GM19193 (cell line): ENCODE data around the gene NACA2.

Experiments used
- POLR2A ChIP-seq: IDR thresholded peaks from 4 replicates; pipeline ENCODE4 v1.6.1; 2011; ENCODE audit not compliant: insufficient read depth, insufficient read length; ENCODE audit errors: extremely low read depth

Gene NACA2

DNA sequence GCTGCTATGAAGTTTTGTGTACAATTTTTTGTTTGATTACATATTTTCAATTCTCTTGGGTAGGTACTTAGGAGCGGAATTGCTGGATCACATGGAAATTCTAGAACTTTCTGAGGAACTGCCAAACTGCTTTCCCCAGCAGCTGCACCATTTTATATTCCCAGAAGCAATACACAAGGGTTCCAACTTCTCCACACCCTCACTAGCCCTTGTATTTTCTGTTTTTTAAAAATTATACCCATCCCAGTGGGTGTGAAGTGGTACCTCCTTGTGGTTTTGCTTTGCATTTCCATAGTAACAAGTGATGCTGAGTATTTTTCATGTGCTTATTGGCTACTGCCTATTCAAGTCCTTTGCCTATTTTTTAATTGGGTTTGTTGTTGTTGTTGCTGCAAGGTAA lies 20.9 kb downstream of the NACA2 start:
- TF ChIP-seq POLR2A = no peak

DNA sequence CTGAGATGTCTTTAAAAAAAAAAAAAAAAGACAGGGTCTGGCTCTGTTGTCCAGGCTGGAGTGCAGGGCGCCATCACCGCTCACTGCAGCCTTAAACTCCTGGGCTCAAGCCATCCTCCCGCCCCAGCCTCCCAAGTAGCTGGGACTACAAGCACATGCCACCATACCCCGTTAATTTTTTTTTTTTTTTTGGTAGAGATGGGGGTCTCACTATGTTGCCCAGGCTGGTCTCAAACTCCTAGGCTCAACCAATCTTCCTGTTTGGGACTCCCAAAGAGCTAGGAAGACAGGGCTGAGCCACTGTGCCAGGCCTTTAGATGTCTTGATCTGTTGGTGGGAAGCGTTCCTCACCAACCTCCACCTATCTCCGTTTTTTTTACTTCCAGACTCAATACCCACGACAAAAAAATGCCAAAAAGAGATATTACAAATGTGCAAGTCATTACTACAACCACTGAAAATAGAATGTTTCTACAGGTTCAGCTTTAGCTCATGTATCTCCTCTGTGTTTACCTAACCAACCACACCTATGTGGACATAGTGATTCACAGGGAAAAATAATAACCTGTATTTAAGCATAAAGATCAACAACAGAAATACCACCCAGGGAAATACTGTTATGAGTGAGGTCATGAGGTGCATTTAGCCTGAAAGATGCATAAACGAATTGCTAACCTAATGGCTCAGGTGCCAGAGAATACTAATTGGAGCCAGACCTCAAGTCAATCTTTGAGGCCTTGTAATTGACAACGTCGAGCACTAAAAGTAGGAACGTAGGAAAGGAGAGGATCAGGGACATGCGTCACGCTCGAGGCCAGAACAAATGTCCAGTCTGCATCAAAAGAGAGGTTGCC lies 22.6 kb downstream of the NACA2 start:
- TF ChIP-seq POLR2A = no peak

DNA sequence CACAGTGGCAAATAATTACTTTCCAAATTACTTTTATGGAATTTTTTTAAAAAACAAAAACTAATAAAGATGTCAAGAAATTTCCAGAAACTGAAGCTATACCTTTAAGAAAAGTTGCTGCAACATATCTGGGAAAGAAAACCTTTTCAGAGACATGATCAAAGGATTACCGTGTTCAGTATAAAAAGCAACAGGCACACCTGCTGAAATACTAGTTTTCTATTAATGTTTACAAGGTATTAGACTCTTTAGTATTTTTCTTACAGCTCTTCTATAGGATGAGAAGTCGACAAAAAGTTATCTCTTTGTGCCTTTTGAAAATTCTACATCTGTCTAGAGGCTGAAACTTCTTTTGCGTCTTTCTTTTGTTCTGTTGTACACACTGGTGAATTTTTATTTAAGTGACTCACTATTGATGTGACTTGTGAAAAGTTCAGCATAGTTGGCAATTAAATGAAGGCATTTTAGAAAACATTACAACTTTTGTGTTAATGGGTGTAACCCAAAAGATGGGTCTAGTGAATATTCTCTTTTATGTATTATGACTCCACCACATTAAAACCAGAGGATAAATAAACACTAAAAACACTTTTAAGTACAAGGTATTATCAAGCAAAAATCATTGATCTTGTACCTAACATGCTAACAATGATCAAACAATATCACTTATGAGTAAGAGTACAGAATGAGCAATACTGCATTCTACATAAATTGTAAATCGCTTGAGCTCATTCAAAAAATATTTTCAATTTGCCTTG lies 23.8 kb downstream of the NACA2 start:
- no peak for TF ChIP-seq POLR2A

DNA sequence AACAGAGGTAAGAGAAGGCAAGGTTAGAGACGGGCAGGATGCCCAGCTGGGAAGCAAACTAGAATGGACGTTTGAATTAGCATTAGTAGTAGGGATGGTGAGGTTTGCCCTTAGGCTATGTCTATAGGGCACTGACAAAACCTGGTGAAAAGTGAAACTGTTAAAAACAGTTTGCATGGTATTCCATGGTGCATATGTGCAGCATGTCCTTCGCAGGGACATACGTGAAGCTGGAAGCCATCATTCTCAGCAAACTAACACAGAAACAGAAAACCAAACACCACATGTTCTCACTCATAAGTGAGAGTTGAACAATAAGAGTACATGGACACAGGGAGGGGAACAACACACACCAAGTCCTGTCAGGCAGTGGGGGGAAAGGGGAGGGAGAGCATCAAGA lies 25.8 kb downstream of the NACA2 start:
- no peak for TF ChIP-seq POLR2A

DNA sequence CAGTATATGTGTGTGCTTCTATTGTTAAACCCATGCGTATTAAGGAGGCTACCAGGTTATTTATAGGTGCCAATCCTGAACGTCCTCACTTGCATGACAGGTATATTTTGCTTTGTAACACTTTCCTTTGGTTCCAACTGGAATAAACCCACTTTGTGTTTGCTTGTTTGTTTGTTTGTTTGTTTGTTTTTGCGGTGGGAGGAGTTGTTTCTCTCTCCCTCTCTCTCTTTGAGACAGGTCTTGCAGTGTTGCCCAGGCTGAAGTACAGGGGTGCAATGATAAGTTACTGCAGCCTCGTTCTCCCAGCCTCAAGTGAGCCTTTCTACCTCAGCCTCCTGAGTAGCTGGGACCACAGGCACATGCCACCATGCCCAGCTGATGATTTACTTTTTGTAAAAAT lies 28.7 kb downstream of the NACA2 start:
- no peak for TF ChIP-seq POLR2A

DNA sequence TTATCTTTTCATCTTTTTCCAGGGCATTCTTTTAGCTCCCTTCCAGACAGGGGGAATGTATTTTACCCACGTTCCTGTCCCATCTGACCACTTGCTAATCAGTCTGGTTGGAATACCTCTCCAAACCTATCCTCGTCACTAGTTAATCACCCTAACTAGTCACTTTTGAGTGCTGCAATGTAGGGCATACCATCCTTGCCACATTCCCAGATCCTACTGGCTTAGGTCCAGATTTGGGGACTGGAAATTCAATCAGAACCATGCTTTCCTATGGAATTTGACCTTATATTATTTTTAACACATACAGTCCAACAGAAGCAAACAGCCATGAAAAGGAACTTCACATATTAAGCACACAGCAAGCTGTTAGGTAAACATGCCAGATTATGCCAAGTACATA lies 29.7 kb downstream of the NACA2 start:
- TF ChIP-seq POLR2A = no peak

DNA sequence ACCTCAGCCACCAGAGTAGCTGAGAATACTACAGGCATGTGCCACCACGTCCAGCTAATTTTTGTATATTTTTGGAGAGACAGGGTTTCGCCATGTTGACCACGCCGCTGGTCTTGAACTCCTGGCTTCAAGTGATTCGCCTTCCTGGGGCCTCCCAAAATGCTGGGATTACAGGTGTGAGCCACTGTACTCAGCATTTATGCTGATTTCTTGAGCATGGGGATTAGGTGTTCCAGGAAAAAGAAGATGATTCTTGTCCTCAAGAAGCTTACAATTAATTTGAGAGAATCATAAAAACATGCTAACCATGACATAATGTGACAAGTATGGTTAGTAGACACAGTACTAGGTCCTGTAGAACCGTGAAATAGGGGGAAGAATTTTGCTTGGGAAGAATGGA lies 30.9 kb downstream of the NACA2 start:
- TF ChIP-seq POLR2A = no peak

DNA sequence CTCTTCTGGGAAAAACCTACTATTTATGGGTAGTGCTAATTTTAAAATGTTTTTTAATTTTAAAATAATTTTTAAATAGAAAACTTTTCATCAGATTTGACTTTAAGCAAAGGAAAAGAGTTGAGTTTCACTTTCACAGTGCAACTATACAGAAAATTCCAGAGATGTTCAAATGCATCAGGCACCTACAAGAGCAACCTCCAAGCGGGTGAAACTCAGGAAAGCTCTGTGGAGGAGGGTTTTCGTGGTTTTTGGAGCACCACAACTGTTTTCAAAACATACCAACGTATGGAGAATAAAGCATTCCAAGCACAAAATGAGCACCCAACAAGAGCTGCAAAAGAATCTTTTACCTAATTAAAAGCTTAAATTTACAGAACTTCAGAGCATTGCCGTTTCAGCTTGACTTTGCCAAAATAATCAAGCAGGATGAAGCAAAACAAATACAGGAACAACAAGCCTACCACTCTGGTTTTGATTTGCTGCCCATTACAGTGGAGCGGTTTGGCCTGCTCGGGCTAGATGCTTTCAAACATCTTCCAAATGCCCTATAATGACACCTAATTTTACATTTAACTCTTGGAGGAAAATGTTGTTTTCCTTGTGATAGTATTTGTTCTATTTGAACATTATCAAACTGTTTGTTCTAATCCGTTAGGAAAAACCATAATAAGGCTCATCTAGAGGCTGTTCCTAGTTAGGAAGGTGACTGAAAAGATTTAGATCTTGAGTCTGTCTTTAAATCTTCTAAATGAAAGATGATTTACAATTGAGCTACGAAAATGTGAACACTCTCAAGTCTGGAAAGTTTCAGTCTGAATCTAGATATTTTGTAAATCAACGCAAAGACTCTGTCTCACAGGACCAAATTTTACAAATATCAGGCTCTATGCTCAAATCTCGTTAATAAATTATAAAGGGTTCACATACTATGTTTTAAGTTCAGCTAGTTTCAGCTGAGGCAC lies 34.5 kb downstream of the NACA2 start:
- TF ChIP-seq POLR2A = no peak

DNA sequence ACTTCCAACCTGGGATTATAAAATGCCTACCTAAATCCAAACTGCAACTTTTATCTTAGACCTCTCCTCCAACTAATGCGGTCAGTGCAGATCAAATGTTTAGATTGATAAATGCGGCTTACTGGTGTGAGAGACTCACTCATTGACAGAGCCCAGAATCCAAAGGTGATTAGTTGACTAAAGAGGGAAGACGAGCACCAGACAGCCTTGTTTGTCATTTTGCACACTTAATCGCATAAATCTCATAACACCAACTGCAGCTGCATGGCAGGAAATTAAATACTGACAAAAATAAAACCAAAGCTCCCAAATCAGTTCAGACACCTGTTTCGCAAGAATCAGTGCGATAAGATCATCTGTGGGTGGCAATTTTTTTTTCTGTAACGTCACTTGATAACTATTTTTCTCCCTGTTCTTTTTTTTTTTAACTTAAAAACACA lies 35.9 kb downstream of the NACA2 start:
- no peak for TF ChIP-seq POLR2A

DNA sequence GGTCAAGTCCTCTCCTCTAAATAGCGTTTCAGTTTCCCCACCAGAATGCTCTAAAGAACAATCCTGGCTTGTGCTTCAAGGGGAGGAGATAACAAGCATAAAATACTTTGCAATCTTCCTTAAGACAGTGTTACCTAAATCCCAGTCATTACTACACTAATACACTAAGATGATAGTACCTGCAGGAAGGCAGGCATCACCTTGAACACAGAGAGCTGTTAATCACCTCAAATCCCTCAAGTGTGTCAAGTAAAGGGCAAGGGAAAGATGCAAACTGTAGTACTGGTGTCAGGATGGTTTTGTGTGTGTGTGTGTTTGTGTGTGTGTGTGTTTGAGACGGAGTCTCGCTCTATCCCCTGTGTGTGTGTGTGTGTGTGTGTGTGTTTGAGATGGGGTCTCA lies 36.8 kb downstream of the NACA2 start:
- TF ChIP-seq POLR2A = no peak

DNA sequence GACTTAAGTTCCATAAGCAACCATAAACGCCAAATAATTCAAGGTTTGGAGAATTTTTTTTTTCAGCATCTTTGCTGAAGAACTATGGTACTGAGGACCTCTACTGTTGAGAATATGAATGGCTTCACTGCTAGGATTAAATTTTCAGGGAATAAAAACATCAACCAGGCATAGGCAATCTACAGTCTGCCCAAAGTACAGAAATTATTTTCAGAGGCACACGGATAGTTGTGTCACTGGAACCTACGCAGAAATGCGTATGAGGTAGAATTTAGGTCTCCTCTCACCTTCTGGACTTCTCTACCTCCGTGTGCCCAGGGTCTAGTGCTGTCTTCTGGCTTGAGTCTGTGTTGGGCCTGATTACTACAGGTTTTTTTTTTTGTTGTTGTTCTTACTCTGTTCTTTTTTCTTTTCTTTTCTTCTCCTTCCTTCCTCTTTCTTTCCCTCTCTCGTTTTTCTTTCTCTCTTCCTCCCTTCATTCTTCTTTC lies 39.7 kb downstream of the NACA2 start:
- no peak for TF ChIP-seq POLR2A

DNA sequence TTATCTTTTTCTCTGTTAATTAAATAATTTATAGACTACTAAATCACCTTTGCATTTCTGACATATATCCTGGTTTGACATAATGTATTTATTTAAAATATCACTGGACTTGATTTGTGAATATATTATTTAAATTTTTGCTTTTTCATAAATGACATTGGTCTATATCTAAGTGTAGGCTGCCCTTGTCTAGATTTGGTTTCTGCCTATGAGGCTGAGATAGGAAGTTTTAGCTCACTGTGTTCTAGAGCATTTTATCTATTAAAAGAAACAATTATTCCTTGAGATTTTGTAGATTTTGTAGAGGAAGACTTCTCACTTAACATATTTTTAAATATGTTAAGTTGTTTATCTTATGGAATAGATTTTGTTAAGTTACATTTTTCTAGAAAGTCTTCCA lies 43.9 kb downstream of the NACA2 start:
- no peak for TF ChIP-seq POLR2A

DNA sequence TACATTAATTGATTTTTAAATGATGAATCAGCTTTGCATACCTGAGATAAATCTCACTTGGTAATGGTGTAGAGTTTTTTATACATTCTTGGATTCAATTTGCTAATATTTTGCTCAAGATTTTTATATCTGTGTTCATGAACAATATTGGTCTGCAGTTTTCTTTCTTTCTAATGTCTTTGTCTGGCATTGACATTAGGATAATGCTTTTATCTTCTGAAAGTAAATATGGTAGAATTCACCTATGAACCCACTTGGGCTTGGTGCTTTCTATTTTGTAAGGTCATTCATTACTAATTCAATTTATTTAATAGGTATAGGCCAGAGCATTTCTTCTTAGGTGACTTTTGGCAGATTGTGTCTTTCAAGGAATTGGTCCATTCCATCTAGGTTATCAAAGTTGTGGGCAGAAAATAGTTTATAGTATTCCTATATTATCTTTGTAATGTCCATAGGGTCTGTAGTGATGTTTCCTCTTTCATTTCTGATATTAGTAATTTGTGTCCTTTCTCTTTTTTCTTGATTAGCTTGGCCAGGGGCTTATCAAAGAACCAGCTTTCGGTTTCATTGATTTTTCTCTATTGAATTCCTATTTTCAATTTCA lies 45.6 kb downstream of the NACA2 start:
- TF ChIP-seq POLR2A = no peak

DNA sequence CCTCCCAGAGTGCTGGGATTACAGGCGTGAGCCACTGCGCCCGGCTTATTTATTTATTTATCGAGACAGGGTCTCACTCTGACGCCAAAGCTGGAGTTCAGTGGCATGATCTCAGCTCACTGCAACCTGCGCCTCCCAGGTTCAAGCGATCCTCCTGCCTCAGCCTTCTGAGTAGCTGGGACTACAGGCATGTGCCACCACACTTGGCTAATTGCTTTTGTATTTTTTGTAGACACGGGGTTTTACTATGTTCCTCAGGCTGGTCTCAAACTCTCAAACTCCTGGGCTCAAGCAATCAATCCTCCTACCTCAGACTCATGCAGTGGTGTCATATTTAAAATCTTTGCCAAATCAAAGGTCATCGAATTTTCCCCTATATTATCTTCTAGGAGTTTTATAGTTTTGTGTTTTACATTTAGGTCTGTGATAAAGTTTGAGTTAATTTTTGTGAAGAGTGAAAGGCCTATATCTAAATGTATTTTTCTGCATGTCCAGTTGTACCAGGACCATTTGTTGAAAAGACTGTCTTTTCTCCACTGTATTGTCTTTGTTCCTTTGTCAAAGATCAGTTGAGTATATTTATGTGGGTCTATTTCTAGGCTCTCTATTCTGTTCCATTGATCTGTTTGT lies 47.1 kb downstream of the NACA2 start:
- TF ChIP-seq POLR2A = no peak

DNA sequence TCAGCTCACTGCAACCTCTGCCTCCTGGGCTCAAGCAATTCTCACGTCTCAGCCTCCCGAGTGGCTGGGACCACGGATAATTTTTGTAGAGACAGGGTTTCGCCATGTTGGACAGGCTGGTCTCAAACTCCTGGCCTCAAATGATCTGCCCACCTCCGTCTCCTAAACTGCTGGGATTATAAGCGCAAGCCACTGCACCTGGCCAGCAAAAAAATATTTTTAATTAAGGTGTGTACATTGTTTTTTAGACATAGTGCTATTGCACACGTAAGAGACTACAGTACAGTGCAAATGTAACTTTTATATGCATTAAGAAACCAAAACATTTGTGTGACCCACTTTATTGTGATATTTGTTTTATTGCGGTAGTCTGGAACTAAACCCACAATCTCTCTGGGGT lies 49.0 kb downstream of the NACA2 start:
- TF ChIP-seq POLR2A = no peak

DNA sequence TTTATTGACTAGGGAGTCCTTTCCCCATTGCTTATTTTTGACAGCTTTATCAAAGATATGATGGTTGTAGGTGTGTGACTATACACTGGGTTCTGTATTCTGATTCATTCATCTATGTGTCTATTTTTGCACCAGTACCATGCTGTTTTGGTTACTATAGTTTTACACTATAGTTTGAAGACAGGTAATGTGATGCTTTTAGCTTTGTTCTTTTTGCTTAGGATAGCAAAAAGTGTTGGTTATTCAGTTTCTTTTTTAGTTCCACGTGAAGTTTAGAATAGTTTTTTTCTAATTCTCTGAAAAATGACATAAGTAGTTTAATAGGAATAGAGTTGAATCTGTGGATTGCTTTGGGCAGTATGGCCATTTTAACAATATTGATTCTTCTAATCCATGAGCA lies 50.1 kb downstream of the NACA2 start:
- no peak for TF ChIP-seq POLR2A
